A673 (cell line): ENCODE data around the gene GRIP1.

Experiments used
- EZH2 ChIP-seq: fragments of 200-600 bp; sonication (generic); IDR thresholded peaks from 2 replicates; pipeline ENCODE4 v1.6.1; 2017; ENCODE audit warnings: borderline replicate concordance, low read depth, mild to moderate bottlenecking, mixed read lengths, antibody characterized with exemption, low read length; ENCODE audit not compliant: poor library complexity, severe bottlenecking
- TF ChIP-seq, protein P1 (sequence below): fragments of 300-800, 200-600 bp; sonication (generic); conservative IDR thresholded peaks from 2 replicates; pipeline ENCODE4 v1.5.1; 2017; ENCODE audit warnings: low read depth, mild to moderate bottlenecking, antibody characterized with exemption, low read length, moderate library complexity, mixed read lengths

DNA sequence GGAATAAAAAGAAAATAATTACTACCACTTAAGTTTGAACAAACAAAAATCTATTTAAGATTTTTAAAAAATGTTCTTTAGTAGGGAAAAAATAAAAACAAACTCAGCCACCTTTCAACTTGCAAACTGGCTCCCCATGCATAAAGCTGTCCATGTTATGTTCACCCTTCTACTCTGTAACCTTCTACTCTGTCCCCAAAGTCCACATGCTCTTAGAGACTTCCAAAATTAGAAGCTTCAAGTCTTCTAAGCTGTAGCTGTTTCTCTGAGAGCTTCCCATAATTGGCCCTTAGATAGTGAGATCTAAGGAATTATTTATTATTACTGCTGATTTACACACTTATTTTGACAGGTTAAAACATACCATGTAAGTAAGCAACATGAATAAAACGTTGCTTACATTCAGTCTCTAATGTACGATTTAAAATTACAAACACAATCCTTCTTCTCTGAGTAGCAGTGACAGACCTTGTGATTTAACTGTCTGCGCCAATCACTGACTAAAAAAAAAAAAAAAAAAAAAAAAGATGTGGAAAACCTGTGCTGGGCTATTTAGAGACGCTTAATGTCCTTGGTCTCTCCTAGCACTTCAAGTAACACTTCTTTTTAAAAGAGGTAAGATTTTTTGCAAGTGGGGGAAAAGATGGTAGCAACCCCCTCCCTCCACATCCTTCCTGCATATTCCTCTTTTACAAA lies 28.3 kb upstream of the GRIP1 start:
- TF ChIP-seq, protein P1, sequence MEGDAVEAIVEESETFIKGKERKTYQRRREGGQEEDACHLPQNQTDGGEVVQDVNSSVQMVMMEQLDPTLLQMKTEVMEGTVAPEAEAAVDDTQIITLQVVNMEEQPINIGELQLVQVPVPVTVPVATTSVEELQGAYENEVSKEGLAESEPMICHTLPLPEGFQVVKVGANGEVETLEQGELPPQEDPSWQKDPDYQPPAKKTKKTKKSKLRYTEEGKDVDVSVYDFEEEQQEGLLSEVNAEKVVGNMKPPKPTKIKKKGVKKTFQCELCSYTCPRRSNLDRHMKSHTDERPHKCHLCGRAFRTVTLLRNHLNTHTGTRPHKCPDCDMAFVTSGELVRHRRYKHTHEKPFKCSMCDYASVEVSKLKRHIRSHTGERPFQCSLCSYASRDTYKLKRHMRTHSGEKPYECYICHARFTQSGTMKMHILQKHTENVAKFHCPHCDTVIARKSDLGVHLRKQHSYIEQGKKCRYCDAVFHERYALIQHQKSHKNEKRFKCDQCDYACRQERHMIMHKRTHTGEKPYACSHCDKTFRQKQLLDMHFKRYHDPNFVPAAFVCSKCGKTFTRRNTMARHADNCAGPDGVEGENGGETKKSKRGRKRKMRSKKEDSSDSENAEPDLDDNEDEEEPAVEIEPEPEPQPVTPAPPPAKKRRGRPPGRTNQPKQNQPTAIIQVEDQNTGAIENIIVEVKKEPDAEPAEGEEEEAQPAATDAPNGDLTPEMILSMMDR, result no peak
- TF ChIP-seq EZH2, result no peak
